Frontal cortex (tissue), 4 donors: Measurements from ENCODE around the gene MSTO1. TPM values are rescaled to one million over a fixed set of nuclear protein-coding genes. Genes with fewer than 3 reads are reported as not detected.
A peak's percentile ranks its signal among the peaks of the same experiment; 100 is the strongest.
"Not testable (repeated sequence)": the region's sequence is repeated elsewhere in the genome, so short reads cannot be mapped to it uniquely, and the experiment has no call there.

Experiments used
- DNase-seq, 2 donors: peaks; one replicate each; pipeline ENCODE4 v3.0.0; 2012; ENCODE audit warnings: low spot score in 2 of 2
- FAIRE-seq: peaks from 2 replicates; lab custom pipeline; 2012; peaks lifted over from hg19 to GRCh38; lab: Jason Lieb, UNC
- total RNA-seq: library from RNA; depleted of rRNA; stranded (reverse); fragments of >200 nt; gene quantifications from one replicate; pipeline ENCODE4 v1.2.3, GENCODE V29; 2014
- donor health status: control.
- donor health status: control.
- donor health status: control.

Gene MSTO1
- 21.6 TPM for total RNA-seq

DNA sequence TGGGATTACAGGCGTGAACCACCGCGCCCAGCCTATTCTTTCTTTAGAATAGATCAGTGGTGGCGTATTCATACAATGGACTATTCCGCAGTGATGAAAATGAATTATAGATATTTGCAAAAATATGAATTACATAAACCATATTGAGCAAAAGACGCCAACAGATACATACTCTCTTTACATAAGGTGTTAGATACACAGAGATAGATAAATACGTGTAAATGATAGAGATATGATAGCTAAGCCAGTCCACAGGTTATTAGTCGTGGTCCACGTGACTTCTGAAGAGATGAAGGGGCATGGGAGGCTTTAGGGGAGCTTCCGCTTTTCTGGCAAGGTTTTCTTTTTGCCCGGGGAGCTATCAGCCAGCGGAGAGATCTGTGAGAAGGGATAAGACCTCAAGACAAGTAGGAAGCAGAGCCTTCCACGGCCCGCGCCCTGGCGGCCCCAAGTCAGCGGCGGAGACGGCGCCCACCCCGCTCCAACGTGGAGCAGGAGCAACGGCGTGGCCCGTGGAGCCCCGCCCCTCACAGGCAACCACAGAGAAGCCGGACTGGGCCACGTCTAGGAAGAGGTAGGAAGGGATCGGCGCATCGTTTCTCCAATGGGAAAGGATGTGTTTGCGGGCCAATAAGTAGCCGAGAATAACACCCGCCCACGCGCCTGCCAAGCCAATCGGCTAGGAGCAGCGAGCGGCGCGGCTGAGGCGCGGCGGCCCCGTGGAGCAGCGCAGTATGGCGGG lies at the start of gene MSTO1:
MSTO1 (plus strand) TSS at position 704 of the 742 bp plus-strand sequence; CDS start at position 735, 31 bp downstream.
- FAIRE-seq: no peak
- peak; percentile 89 to 92 for DNase-seq

DNA sequence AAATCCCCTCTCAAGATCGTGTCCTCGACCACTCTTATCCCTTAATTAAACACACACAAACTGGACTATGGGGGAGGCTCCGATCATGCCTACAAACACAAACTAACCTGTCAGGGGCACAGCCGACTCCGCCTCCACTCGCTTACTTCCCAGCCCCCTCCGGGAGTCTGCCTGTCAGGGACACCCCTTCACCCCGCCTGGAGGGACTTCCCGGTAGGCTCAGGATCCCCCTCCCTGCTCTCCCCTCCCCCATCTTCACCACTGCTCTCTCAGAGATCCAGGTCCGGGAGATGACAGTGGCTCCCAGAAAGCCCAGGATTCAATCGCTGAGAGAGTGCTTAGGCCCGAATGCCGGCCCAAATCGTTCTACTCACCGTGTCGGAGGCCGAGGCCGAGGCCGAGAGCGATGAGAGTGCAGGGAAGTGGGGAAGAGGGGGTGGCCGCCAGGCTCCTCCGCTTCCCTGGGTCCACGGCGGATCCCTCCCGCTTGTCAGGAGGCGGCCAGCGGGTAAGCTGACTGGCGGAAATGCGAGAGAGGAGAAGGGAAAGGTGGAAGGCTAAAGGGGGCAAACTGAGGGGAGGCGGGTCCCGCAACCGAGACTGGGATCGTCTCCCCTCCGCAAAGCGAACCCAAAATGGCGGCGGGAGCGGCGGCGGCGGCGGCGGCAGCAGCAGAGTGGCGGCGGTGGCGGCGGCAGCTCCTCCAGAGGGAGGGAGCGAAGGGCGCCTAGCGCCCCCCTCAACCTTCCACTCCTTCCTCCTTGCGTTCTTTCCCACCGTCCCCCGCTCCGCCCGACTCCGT lies 48.0 kb upstream of the MSTO1 start:
- DNase-seq, FAIRE-seq: not testable (repeated sequence)

DNA sequence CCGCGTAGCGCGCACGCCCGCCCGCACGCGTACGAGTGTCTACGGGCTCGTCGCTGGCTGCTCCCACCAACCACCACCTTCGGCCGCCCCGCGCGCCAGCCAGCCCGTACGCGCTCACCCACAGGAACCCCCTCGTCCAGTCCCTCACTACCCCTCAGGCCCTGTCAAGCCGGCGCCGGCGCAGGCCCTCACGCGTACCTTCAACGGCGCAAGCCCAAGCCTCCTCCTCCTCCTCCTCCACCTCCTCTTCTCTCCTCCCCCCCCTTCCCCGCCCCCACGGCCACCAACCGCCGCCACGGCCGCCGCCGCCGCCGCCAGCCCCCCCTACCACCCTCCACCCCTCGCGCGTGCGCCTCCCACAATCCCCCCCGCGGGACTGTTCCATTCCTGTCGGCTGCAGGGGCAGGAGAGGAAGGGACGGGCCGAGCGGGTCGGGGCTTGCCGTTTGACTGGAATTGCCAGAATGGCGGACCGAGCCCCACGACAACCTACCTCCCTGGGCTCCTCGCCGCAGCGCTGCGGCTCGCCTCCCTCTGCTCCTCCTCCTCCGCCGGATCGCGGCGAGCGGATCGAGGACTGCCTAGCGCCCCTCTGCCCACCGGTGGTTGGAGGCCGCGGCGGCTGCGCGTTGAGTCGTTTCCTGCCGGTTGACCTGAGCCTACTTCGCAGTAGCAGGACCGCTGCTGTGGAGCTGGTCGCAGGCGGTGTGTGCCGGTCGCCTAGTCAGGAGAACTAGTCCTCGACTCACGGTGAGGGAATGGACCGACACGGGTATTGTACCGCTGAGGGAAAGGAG lies 47.2 kb upstream of the MSTO1 start, which contains the start of gene ASH1L:
ASH1L (minus strand) TSS at position 223 of the 796 bp plus-strand sequence. CDS start 41,284 bp downstream, outside the sequence.
- no peak for FAIRE-seq
- peak; percentile 87 to 92 for DNase-seq

DNA sequence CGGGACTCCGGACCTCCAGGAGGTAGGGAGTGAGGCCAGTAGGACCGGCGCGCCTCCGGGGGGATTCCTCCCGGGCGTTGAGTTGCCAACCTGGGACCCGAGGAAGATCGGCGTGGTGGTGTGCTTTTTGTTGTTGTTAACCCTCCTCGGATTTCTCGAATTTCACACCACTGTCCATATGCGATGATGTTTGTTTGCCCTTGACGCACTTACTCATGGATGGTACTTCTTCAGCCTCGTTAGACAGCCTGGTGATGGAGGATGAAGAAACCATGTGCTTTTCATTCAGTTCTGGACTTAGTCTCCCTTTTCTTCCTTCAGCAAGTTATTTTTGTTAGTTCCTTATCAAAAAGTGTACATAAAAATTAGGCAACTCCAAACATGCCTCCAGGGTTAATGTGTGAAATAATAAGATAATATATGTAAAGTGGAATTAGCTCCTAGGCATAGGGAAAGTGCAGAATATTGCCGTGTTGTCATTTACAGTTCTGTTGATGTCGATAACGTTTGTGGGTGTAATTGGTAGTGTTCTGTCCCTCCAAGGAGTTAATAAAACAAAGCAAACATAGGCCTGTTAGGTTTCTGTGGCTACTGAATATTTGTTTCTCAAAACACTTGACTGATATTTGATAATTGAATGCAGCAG lies 46.5 kb upstream of the MSTO1 start:
- not testable (repeated sequence) for DNase-seq, FAIRE-seq

DNA sequence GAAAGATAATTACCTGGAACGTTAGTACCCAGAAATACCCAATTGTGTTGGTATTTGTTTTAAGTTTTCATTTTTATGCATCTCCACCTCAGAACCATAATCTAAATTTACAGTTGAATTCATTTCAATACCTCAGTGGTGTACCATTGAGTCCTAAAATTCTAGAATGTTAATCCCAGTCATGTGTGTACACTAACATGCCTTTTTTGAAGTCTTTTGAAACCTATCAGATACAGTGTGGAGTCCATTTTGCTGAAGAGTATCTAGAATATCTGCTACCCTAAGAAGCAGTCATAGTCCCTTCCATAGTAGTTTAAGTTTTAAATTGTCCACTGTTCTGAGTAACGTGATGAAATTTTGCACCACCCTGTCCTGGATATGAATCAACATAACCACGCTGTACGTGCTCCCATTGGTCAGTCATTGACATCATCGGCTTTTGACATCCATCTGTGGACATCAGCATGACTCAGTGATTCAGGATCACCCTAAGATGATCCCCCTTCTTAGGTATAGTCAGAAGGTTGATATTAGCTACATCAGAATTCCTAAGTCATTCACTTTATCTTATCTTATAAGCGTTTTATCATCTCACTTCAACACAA lies 39.9 kb upstream of the MSTO1 start:
- FAIRE-seq (no peak), DNase-seq (no peak)

DNA sequence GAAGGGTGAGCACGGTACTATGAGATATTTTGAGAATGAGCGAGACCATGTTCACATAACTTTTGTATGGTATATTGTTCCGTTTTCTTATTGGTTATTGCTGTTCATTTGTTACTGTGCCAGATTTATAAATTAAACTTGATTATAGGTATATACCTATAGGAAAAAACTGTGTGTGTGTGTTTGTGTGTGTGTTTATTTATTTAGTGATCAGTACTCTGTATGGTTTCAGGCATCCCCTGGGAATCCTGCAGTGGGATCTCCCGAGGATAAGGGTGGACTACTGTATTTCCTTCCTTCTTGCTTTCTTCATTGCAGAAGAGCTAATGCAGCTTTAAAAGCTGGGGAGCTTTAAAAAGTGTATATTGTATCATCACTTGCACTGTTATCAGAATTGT lies 39.4 kb upstream of the MSTO1 start:
- DNase-seq: no peak
- FAIRE-seq: no peak

DNA sequence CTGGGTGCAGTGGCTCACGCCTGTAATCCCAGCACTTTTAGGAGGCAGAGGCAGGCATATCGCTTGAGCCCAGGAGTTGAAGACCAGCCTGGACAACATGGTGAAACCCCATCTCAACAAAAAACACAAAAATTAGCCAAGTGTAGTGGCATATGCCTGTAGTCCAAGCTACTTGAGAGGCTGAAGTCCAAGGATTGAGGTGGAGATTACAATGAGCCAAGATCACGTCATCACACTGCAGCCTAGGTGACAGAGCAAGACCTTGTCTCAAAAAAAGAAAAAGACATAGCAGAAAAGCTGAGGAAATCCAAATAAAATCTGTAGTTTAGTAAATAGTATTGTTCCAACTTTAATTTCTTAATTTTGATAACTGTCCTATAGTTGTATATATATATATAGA lies 35.9 kb upstream of the MSTO1 start:
- no peak for DNase-seq
- FAIRE-seq: no peak

DNA sequence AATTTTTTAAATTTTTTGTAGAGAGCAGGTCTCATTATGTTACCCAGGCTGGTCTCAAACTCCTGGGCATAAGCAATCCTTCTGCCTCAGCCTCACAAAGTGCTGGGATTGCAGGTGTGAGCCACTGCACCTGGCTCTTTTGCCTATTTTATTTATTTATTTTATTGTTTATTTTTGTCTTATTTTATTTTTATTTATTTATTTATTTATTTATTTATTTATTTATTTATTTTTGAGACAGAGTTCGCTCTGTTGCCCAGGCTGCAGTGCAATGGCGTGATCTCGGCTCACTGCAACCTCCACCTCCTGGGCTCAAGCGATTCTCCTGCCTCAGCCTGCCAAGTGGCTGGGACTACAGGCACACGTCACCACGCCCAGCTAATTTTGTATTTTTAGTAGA lies 34.4 kb upstream of the MSTO1 start:
- not testable (repeated sequence) for FAIRE-seq, DNase-seq

DNA sequence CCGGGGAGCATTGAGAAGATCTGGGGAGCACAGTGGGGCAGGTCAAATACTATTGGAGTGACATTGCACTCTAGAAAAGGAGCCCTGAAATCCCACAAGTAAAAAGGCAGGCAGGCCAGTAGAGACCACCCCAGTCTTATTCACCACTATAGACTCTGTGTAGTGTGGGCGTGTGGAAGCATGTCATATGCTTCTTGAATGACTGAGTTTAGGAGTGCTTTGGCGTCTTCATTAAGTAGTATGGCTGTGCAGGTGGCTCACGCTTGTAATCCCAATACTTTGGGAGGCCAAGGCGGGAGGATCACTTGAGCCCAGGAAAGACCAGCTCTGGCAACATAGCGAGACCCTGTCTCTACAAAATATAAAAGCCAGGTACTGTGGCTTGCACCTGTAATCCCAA lies 26.2 kb upstream of the MSTO1 start:
- not testable (repeated sequence) for DNase-seq, FAIRE-seq

DNA sequence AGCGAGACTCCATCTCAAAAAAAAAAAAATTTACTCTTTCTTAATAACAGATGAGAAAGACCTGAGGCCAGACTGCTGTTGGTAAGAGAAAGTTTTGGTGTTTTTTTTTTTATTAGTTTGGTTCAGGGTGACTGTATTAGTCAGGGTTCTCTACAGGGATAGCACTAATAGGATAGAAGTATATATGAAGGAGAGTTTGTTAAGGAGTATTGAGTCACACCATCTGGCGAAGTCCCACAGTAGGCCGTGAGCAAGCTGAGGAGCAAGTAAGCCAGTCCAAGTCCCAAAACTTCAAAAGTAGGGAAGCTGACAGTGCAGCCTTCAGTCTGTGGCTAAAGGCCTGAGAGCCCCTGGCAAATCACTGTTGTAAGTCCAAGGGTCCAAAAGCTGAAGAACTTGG lies 20.7 kb upstream of the MSTO1 start:
- FAIRE-seq, DNase-seq: not testable (repeated sequence)

DNA sequence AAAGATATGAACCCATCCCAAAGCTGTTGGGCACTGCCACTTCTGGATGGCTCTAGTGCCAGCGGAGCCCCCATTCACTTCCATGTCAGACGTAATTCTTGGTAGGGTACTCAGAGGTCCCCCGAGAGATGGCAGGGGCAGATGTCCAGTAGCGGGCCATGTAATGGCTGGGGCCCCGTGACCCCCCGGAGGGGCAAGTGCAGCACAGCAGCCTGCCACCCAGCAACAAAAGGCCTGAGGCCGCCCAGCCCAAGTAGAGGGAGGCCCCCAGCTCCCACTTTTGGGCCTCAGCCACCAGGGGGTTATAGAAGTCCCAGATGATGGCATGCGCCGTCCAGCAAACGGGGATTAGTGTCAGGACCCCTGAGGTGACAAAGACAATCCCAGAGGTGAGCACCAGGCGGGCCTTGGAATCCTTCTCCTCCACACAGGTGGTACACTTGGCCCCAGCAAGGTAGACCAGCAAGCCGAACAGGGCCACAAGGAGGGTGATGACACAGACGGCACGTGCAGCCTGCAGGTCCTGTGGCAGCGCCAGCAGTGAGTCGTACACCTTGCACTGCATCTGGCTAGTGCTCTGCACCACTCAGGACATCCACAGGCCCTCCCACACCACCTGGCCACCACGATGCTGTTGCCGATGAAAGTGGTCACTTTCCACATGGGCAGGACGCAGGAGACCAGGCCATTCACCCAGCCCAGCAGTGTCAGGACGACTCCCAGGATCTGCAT lies 19.3 kb upstream of the MSTO1 start:
- FAIRE-seq: not testable (repeated sequence)

DNA sequence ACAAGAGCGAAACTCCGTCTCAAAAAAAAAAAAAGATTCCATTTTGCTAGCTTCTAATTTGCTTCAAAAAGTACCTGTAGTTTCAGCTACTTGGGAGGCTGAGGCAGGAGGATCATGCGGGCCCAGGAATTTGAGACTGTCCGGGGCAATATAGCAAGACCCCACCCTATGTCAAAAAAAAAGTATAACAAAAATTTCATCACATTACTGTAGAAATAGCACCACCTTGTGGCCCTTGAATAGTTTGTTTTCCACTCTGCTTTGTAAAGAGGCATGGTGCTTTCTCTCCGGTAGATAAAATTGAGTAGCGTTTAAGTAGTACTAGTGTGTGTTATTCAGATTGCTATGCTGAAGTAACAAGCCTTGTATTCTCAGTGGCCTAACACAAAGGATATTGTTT lies 18.2 kb upstream of the MSTO1 start:
- no peak for FAIRE-seq
- peak; percentile 44 for DNase-seq

More for the DNA sequence above, 19.3 kb upstream of the MSTO1 start:
- not testable (repeated sequence) for DNase-seq

DNA sequence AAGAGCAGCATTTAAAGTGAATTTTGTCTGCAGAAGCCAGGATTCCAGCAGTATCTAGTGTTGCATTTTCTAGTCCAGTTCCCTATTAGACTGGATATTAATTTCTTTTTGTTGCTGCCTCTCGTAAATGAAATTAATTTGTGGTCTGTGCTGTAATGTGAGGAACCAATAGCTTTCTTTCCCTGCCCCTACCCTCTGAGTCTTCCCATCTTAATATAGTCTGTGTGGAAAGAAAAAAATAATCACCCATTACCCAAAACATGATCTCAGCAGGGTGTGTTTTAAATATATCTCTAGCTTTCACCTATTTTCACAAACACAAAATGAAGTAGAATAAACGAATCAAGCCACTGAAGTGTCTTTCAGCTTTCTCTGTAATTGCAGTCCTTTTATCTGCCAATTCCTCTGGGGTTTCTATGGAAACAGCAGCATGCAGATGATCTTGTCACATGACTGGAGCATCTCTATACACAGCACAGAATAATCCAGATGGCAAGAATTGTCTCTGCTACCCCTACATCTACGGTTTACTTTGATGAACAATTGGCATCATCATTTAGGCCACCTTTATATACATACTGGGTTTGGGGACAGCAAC lies 14.0 kb upstream of the MSTO1 start:
- DNase-seq: not testable (repeated sequence)
- peak; percentile 40 for FAIRE-seq

DNA sequence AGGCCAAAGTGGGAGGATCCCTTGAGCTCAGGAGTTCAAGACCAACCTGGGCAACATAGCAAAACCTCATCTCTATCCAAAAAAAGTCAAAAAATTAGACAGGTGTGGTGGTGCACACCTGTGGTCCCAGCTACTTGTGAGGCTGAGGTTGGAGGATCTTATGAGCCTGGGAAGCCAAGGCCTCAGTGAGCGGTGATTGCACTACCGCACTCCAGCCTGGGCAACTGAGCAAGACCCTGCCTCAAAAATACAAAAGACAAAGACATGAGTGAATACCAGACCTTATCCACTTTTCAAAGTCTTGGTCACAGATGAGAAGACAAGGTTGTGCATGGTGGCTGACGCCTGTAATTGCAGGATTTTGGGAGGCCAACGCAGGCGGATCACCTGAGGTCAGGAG lies 13.2 kb upstream of the MSTO1 start:
- DNase-seq: no peak

DNA sequence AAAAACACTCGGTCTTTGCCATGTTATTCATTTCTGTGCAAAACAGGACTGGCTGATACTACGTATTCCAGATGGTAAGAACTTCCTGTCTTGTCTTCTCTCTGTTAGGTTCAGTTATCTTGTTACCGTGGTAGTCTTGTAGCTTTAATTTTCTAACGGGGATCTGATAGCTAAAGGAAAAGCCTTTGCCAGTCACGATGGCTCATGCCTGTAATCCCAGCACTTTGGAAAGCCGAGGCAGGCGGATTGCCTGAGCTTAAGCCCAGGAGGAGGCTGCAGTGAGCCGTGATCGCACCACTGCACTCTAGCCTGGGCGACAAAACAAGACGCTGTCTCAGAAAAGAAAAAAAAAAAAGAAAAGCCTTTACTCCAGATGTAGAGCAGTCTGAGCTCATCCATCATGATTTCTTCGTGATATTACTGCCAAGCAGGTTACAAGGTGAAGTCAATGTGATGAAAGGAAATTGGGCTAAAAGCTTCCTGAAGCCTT lies 11.1 kb upstream of the MSTO1 start:
- DNase-seq: no peak
- FAIRE-seq: no peak

More for the DNA sequence above, 13.2 kb upstream of the MSTO1 start:
- no peak for FAIRE-seq

DNA sequence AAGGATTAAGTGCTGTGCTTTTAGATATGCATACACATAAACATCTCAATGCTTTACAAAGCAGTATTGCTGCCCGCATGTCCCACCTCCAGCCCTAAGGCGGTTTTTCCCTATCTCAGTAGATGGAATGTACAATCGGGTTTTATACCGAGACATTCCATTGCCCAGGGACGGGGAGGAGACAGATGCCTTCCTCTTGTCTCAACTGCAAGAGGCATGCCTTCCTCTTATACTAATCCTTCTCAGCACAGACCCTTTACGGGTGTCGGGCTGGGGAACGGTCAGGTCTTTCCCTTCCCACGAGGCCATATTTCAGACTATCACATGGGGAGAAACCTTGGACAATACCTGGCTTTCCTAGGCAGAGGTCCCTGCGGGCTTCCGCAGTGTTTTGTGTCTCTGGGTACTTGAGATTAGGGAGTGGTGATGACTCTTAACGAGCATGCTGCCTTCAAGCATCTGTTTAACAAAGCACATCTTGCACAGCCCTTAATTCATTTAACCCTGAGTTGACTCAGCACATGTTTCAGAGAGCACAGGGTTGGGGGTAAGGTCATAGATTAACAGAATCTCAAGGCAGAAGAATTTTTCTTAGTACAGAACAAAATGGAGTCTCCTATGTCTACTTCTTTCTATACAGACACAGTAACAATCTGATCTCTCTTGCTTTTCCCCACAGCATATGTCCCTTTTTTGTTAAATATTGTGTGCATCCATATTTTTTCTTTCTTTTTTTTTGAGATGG lies 10.0 kb upstream of the MSTO1 start:
- FAIRE-seq: not testable (repeated sequence)

DNA sequence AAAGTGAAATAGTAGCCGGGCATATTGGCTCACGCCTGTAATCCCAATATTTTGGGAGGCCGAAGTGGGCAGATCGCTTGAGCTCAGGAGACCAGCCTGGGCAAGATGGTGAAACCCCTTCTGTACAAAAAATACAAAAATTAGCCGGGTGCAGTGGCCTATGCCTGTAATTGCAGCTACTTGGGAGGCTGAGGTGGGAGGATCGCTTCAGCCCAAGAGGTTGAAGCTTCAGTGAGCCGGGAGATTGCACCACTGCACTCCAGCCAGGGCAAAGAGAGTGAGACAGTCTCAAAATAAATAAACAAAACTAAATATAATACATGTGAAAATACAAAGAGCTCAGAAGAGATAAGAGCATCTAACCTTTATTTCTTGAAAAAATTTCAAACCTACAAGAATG lies 2.3 kb upstream of the MSTO1 start:
- FAIRE-seq: no peak
- no peak for DNase-seq

More for the DNA sequence above, 10.0 kb upstream of the MSTO1 start:
- not testable (repeated sequence) for DNase-seq
